Stimulated activated naive CD8-positive, alpha-beta T cell treated with anti-CD3 and anti-CD28 coated beads, Interleukin-15, amount 100 ng/mL, for 72 hours (primary cell): ENCODE measurements around the gene COL20A1.

Source experiments
- ATAC-seq: fragments of 150-1000 bp; cut with Tn5 transposase; 2 replicates; pipeline ENCODE4 v1.10.0; 2021; ENCODE audit warnings: mild to moderate bottlenecking, moderate library complexity
- DNase-seq, 2 donors: peaks; one replicate each; pipeline ENCODE4 v3.0.0; 2021 to 2022
- H3K27ac Mint-ChIP-seq, 2 donors: one replicate each; pipeline ENCODE4 v1.8.0; 2022; ENCODE audit warnings: mild to moderate bottlenecking in 2 of 2, mixed read lengths in 2 of 2, moderate library complexity in 2 of 2
- H3K27me3 Mint-ChIP-seq: one replicate; pipeline ENCODE4 v1.8.0; 2022; ENCODE audit warnings: mixed read lengths
- H3K4me1 Mint-ChIP-seq: one replicate; pipeline ENCODE4 v1.8.0; 2022; ENCODE audit warnings: mild to moderate bottlenecking, mixed read lengths
- H3K4me3 Mint-ChIP-seq, 2 donors: one replicate each; pipeline ENCODE4 v1.8.0; 2022; ENCODE audit warnings: mild to moderate bottlenecking in 2 of 2, mixed read lengths in 2 of 2, moderate library complexity in 1 of 2
- H3K9me3 Mint-ChIP-seq, 2 donors: one replicate each; pipeline ENCODE4 v1.8.0; 2022; ENCODE audit warnings: mixed read lengths in 2 of 2

COL20A1 gene

DNA sequence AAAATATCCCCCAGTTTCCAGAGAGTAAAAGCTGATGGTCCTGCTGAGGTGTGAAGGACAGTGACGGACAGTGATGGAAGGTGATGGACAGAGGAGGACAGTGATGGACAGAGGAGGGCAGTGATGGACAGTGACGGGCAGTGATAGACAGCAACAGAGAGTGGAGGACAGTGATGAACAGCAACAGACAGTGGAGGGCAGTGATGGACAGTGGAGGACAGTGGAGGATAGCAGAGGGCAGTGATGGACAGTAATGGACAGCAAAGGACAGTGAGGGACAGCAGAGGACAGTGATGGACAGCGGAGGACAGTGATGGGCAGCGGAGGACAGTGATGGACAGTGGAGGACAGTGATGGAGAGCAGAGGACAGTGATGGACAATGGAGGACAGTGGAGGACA, 36.0 kb upstream of the COL20A1 start:
- no peak for DNase-seq
- H3K27me3 Mint-ChIP-seq, result peaks cover 69% of the 10 kb centered on the region
- H3K9me3 Mint-ChIP-seq, result no peaks in the 10 kb centered on the region
- H3K27ac Mint-ChIP-seq, result no peak overlapping the region
- peaks cover 19% of the 10 kb centered on the region for H3K4me1 Mint-ChIP-seq
- H3K4me3 Mint-ChIP-seq, result no peak overlapping the region
- no peak for ATAC-seq

DNA sequence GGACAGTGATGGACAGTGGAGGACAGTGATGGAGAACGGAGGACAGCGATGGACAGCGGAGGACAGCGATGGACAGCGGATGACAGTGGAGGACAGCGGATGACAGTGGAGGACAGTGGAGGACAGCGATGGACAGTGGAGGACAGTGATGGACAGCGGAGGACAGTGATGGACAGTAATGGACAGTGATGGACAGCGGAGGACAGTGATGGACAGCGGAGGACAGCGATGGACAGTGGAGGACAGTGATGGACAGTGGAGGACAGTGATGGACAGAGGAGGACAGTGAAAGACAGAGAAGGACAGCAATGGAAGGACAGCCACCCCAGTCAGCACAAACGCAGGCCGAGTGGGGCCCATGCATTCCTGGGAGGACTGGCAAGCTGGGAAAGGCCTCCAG, 35.4 kb upstream of the COL20A1 start:
- H3K4me1 Mint-ChIP-seq, result peaks cover 25% of the 10 kb centered on the region
- ATAC-seq, result no peak
- H3K27ac Mint-ChIP-seq, result no peak overlapping the region
- no peak for DNase-seq
- peaks cover 69% of the 10 kb centered on the region for H3K27me3 Mint-ChIP-seq
- H3K4me3 Mint-ChIP-seq, result no peak overlapping the region
- H3K9me3 Mint-ChIP-seq, result no peaks in the 10 kb centered on the region

DNA sequence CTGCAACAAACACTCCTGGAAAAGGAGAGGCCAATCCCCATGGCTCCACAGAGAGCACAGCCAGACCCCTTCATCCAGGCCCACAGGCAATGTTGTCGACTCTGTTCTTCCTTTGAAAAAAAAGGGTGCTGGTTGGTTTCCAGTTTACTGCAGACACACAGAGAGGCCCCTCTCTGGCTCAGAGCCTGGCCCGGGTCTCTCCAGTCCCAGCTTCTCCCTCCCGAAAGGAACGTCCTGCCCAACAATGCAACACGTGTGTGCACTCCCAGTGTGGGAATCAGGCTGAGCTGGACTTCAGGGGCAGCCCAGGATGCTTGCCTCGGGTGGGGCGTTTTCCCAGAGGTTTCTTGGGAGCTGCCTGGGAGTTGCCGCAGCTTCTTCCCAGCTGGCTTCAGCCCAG, 34.2 kb upstream of the COL20A1 start:
- Mint-ChIP-seq H3K27ac (no peak overlapping the region), H3K27me3 (peaks cover 65% of the 10 kb centered on the region), H3K4me3 (no peak overlapping the region), H3K9me3 (no peaks in the 10 kb centered on the region), H3K4me1 (peaks cover 22% of the 10 kb centered on the region)
- DNase-seq (no peak), ATAC-seq (no peak)

DNA sequence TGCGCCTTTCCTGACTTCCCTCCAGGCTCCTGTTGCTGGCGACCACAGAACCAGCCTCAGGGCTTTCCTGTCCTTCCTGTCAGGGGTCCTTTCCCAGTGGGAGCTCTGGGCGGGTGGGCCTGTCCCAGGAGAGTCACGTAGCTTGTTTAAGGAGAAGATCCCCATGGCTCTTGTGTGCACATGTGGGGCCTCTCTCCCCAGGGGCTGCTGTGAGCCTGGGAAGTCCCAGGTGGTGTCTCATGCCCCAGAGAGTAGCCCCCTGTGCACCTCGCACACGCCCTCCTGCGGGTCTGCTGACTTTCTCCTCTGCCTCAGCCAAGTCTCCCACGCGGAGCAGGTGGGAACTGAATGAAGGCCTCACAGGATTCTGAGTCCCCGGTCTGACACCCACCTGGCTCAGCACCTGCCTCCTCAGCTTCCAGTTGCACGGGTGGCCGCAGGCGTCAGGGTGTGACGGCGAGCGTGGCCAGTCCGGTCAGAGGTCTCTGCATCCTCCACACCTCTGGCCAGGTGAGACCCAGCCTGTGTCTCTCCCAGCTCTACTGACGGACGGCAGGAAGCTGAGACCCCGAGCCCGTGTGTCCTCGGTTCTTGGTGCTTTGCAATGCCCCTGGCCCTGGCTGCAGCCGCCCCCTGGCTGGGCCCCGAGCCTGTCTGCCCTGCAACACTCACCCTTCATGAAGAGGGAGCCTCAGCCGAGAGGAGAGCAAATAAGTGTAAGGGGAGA, 33.1 kb upstream of the COL20A1 start:
- no peaks in the 10 kb centered on the region for H3K9me3 Mint-ChIP-seq
- H3K27me3 Mint-ChIP-seq, result peaks cover 67% of the 10 kb centered on the region
- peaks cover 17% of the 10 kb centered on the region for H3K4me1 Mint-ChIP-seq
- DNase-seq, result no peak
- no peak for ATAC-seq
- H3K4me3 Mint-ChIP-seq, result no peak overlapping the region
- no peak overlapping the region for H3K27ac Mint-ChIP-seq

DNA sequence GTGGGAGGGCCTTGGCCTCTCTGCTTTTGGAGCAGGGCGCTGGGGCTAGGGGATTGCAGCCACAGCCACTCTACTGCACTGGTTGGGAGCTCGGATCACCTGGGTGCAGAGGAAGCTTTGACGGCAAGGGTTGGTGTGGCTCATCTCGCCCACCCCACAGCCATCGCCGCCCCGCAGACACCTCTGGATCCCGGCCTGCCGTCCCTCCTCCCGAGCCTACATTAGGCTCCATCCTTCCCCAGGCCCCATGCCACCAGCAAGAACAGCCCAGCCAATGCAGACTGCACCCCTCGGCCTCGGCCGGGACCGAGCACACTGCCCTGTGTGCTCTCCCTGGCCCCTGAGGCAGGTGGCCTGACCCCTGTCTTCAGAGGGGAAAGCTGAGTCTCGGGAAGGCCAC, 32.5 kb upstream of the COL20A1 start:
- no peak overlapping the region for H3K4me3 Mint-ChIP-seq
- no peak for ATAC-seq
- H3K27ac Mint-ChIP-seq, result no peak overlapping the region

DNA sequence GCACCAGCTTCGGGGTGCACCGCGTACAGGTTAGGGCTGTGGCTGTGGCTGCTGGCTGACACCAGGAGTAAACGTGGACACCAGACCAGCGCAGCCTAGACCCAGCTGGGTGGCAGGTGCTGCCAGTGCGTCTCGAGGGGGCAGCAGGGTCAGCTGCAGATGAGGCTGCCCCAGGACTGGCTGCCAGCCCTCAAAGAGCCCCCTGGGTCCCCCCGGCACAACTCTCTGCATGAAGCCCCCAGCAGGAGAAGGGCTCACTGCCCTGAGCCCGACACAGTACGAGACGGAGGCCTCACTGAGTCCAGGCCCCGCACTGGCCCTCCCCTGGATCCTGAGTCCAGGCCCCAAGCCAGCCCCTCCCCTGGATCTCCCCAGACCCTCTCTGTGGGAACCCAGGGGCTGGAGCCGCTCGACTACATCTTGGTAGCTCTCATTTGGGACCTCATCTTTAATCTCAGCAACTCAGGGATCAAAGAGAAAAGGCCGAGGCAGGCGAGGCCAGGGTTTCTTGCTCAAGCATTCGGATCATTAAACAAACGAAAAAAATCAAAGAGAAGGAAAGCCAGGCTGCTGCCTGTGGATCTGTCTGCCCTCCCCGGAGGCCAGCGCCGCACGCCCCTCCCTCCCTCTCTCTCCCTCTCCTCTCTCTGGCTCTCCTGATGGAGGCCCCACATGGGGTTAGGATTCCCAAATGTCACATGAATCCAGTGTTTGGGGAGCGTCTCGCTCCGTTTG, 31.8 kb upstream of the COL20A1 start:
- Mint-ChIP-seq H3K27me3 (peaks cover 62% of the 10 kb centered on the region), H3K27ac (no peak overlapping the region), H3K9me3 (no peaks in the 10 kb centered on the region), H3K4me1 (peaks cover 12% of the 10 kb centered on the region), H3K4me3 (no peak overlapping the region)
- no peak for ATAC-seq
- DNase-seq, result no peak

More for the DNA sequence above, 32.5 kb upstream of the COL20A1 start:
- peaks cover 66% of the 10 kb centered on the region for H3K27me3 Mint-ChIP-seq
- H3K9me3 Mint-ChIP-seq, result no peaks in the 10 kb centered on the region
- peaks cover 12% of the 10 kb centered on the region for H3K4me1 Mint-ChIP-seq
- no peak for DNase-seq

DNA sequence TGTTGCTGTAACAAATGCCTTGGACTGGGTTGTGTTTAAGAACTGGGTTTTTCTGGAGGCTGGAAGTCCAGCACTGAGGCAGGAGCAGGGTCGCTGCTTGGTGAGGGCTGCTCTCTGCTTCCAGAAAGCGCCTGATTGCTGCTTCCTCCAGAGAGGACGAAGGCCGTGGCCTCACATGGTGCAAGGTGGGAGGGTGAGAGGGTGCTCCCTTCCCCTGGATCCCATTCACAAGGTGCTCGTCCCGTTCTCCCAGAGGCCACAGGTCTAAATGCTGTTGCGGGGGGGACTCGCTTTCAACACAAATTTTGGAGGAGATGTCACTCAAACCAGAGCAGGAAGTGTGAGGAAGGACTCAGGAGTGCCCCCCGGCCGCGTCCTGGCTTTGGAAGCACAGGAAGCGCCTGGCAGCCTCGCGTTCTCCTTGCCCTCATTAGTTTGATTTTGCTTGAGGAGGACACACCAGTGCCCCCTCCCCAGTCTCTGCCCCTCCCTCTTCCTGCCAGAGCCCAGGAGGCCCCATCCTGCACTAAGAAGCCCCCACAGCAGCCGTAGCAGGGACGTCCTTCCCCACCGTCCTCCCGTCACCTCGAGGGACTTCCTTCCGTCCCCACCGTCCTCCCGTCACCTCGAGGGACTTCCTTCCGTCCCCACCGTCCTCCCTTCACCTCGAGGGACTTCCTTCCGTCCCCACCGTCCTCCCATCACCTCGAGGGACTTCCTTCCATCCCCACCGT, 31.0 kb upstream of the COL20A1 start:
- DNase-seq (no peak), ATAC-seq (no peak)
- Mint-ChIP-seq H3K4me1 (peaks cover 12% of the 10 kb centered on the region), H3K27ac (peak overlapping the region in 1 of 2 donors; percentile 91), H3K4me3 (peak overlapping the region; percentile 22 to 59), H3K27me3 (peaks cover 54% of the 10 kb centered on the region), H3K9me3 (no peaks in the 10 kb centered on the region)

DNA sequence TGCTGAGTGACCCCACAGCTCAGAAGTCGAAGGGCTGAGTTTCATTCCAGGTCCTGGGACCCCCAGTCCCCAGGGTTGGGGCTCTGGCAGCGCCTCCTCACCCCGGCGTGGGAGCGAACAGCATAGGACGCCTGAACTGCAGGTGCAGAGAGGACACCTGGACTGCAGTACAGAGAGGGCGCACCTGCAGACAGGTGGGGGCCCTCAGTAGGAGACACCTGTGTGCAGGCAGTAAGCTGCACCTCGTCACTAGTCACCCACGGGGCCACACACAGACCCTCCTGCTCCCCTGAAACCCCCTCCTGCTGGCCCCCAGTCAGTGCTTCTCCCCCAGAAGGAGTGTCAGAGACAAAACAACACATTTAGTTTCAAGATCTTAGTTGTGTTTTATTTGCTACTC, 30.1 kb upstream of the COL20A1 start:
- Mint-ChIP-seq H3K4me3 (no peak overlapping the region), H3K27me3 (peaks cover 49% of the 10 kb centered on the region), H3K27ac (peak overlapping the region in 1 of 2 donors; percentile 21), H3K9me3 (no peaks in the 10 kb centered on the region), H3K4me1 (peaks cover 12% of the 10 kb centered on the region)
- no peak for DNase-seq
- no peak for ATAC-seq

DNA sequence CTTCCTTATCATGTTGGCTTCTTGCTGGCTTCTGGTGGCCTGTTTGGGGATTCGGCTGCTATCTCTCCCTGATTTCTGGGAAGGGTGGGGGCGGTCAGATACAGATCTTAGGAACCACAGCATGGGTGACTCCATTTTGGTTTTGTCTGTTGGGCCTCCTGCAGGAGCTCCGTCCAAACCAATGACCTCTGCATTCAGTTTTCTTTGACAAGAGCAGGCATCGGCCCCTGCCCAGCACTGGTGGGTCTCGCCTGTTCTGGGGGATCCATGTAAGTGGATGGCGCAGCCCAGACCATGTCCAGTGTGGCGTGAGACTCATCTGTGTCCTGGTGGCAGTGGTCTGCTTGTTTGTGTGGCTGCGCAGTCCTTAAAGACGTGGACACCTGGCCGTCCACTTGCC, 29.0 kb upstream of the COL20A1 start:
- H3K27me3 Mint-ChIP-seq, result peaks cover 48% of the 10 kb centered on the region
- DNase-seq (no peak), ATAC-seq (no peak)
- no peaks in the 10 kb centered on the region for H3K9me3 Mint-ChIP-seq
- H3K27ac Mint-ChIP-seq, result no peak overlapping the region
- H3K4me3 Mint-ChIP-seq, result no peak overlapping the region
- H3K4me1 Mint-ChIP-seq, result peaks cover 12% of the 10 kb centered on the region

DNA sequence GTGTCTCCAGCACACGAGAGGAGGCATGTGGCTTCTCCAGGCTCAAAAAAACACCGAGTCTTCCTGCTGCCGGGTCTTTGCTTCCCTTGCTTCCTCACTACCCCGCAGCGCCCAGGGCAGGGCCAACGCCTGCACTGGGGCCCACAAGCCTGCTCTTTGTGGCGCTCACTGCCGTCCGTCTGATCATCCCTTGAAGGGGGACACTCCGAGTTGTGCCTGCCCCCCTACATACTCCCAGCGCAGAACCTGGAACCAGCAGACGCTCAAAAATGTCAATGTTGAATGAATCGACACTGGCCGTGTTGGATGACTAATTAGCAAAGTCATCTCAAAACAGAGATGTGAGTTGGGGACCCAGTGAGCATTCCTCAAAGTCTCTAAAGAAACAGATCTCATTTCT, 28.5 kb upstream of the COL20A1 start:
- DNase-seq, result no peak
- Mint-ChIP-seq H3K27ac (peak overlapping the region; percentile 22 to 57), H3K9me3 (no peaks in the 10 kb centered on the region), H3K4me3 (no peak overlapping the region), H3K4me1 (peaks cover 12% of the 10 kb centered on the region), H3K27me3 (peaks cover 43% of the 10 kb centered on the region)
- no peak for ATAC-seq

DNA sequence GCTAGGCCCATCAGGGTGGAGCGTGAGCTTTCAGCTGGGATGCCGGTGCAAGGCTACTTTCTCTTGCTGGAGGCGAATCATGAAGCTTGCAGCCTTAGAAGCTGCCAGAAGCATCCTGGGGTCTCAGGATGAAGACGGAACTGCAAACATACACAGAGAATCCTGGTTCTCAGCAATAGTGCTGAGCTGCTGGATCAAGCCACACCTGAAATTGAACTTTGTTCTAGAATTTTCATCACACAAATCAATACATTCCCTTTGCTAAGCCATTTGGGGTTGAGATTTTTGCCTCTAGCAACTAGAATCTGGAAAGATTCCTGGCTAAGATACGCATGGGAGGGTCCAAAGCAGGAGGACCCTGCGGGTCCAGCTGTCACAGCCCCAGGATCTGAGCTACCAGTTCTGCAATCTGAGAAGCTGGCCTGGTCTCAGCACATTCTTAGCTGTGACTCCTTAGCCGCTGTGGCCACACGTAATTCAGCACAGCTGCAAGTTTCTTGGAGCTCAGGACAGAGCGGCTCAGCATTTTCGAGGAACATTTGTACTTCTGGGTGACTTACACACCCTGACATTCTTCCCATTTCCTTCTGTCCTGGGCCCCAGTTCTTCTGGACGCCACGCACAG, 27.0 kb upstream of the COL20A1 start:
- DNase-seq, result no peak
- no peak for ATAC-seq
- H3K4me3 Mint-ChIP-seq, result no peak overlapping the region
- no peaks in the 10 kb centered on the region for H3K9me3 Mint-ChIP-seq
- peaks cover 35% of the 10 kb centered on the region for H3K27me3 Mint-ChIP-seq
- no peak overlapping the region for H3K27ac Mint-ChIP-seq
- peaks cover 12% of the 10 kb centered on the region for H3K4me1 Mint-ChIP-seq

DNA sequence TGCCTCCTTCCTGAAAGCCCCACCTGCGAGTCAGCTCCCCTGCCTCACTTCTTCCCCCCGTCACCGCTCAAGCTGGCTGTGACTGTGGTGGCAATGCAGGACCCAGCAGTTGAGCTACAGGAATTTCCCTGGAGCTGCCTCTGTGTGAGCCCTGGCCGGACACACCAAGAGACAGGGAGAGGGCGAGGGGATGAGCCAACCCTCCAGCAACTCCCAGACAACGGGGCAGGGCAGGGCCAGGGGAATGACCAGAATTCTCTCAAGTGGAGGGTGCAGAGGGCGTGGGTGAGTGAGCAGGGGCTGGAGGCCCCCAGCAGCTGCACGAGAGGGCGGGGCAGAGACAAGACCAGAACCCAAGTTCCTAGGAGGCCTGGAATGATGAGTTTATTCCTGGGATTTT, 25.3 kb upstream of the COL20A1 start:
- no peak overlapping the region for H3K27ac Mint-ChIP-seq
- H3K9me3 Mint-ChIP-seq, result no peaks in the 10 kb centered on the region
- no peak for DNase-seq
- H3K4me1 Mint-ChIP-seq, result peaks cover 7% of the 10 kb centered on the region
- H3K27me3 Mint-ChIP-seq, result peaks cover 23% of the 10 kb centered on the region
- H3K4me3 Mint-ChIP-seq, result no peak overlapping the region
- no peak for ATAC-seq

DNA sequence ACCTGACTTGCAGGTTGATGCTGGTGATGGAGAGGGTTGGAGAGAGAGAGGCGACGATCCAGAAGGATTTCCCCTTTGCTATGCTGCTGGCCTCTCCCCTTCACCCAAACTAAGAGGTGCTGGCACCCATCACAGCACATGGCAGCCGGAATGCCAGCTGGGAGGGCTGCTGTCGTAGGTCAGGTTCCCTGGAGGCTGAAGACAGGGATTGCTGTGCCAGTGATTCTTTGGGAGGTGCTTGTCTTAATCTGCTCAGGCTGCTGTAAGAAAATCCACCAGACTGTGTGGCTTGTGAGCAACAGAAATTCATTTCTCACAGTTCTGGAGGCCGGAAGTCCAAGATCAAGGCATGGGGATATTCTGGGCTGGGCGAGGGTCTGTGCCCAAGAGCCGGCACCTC, 24.7 kb upstream of the COL20A1 start:
- H3K4me1 Mint-ChIP-seq, result peaks cover 7% of the 10 kb centered on the region
- H3K9me3 Mint-ChIP-seq, result no peaks in the 10 kb centered on the region
- peaks cover 17% of the 10 kb centered on the region for H3K27me3 Mint-ChIP-seq
- no peak for ATAC-seq
- H3K27ac Mint-ChIP-seq, result no peak overlapping the region
- no peak for DNase-seq
- H3K4me3 Mint-ChIP-seq, result no peak overlapping the region

DNA sequence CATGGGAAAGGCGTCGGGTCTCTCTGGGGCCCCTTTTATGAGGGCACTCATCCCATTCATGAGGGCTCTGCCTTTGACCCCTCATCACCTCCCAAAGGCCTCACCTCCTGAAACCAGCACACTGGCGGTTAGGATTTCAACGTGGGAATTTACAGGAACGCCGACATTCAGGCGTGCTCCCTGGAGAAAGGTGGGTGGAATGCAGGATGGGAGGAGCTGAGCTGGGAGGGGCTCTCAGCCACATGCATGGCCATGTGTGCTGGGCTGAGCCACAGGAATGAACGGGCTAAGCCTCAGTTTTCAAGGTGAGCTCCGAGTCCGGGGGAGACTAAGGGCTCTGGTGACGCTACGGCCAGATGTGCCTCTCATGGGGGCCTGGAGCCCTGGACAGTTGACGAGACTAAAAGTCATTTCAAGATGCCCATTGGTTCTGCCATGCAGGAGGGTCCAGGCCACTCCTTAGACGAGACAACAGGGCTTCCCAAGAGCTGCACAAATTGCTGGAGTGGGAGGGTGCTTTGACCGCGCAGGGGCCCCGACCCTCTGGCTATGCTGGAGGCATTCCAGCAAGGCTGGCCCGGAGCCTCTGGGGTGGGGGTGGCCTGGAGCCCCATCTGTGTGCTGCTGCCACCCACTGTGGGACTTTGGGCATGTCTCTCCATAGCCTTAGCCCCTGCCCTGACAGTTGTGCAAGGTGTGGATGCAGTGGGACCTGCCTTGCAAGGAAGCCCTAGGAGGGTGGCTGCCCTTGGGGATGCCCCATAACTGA, 24.1 kb upstream of the COL20A1 start:
- Mint-ChIP-seq H3K9me3 (no peaks in the 10 kb centered on the region), H3K27me3 (peaks cover 16% of the 10 kb centered on the region), H3K27ac (no peak overlapping the region)

DNA sequence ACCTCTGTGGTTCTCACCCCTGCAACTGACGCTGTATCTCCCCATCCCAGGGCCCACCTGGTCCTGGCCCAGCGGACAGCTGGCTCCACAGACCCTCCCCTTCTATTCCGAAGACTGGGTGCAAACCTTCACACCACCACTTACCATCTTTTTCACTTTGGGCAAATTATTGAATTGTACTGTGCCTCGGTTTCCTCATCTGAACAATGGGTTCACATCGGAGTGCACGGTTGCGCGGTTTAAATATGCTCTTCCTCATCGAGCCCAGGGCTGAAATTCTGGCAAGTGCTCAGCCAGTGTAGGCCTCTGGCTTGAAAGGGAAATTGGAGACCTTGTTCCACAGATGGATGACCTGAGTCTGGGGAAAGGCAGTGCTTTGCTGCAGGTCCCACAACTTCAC, 23.3 kb upstream of the COL20A1 start:
- Mint-ChIP-seq H3K4me1 (peaks cover 21% of the 10 kb centered on the region), H3K9me3 (no peaks in the 10 kb centered on the region), H3K27me3 (peaks cover 10% of the 10 kb centered on the region), H3K27ac (peak overlapping the region in 1 of 2 donors; percentile 42), H3K4me3 (no peak overlapping the region)
- DNase-seq, result no peak
- ATAC-seq, result no peak

More for the DNA sequence above, 24.1 kb upstream of the COL20A1 start:
- DNase-seq (no peak), ATAC-seq (no peak)
- Mint-ChIP-seq H3K4me3 (no peak overlapping the region), H3K4me1 (peaks cover 13% of the 10 kb centered on the region)
